ENCODE results near the gene CCDC92B. TPM values are rescaled to one million over a fixed set of nuclear protein-coding genes. Genes with fewer than 3 reads are reported as not detected.
A peak's percentile ranks its signal among the peaks of the same experiment; 100 is the strongest.
"Not testable (repeated sequence)": the region's sequence is repeated elsewhere in the genome, so short reads cannot be mapped to it uniquely, and the experiment has no call there.

The CCDC92B gene
- total RNA-seq, 1 donor from 2014 or later: 0.20 TPM

GRCh38 chr17:2786176-2786881 is 36.9 kb upstream of the CCDC92B start:
- Histone ChIP-seq H3K27ac (no peak overlapping the region), H3K27me3 (no peaks in the 10 kb centered on the region), H3K36me3 (no peaks in the 10 kb centered on the region), H3K4me1 (no peaks in the 10 kb centered on the region), H3K4me3 (no peak overlapping the region), H3K9me3 (no peaks in the 10 kb centered on the region)
- intact Hi-C loops (cut with DNase I): no loop called here
- DNase-seq: peak; percentile 92
- TF ChIP-seq, protein P1, sequence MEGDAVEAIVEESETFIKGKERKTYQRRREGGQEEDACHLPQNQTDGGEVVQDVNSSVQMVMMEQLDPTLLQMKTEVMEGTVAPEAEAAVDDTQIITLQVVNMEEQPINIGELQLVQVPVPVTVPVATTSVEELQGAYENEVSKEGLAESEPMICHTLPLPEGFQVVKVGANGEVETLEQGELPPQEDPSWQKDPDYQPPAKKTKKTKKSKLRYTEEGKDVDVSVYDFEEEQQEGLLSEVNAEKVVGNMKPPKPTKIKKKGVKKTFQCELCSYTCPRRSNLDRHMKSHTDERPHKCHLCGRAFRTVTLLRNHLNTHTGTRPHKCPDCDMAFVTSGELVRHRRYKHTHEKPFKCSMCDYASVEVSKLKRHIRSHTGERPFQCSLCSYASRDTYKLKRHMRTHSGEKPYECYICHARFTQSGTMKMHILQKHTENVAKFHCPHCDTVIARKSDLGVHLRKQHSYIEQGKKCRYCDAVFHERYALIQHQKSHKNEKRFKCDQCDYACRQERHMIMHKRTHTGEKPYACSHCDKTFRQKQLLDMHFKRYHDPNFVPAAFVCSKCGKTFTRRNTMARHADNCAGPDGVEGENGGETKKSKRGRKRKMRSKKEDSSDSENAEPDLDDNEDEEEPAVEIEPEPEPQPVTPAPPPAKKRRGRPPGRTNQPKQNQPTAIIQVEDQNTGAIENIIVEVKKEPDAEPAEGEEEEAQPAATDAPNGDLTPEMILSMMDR (IDR thresholded peaks at IDR 0.05): peak; percentile 66
- peak; percentile 97 for ATAC-seq

DNA sequence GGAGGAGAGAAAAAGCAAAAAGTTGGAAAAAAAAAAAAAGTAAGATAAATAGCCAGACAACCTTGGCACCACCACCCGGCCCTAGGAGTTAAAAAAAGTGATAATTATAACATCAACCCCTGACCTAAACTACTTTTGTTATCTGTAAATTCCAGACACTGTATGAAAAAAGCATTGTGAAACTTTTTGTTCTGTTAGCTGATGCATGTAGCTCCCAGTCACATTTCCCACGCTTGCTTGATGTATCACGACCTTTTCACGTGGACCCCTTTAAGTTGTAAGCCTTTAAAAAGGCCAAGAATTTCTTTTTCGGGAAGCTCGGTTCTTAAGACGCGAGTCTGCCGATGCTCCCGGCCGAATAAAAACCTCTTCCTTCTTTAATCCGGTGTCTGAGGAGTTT is 35.9 kb upstream of the CCDC92B start:
- intact Hi-C loops (cut with DNase I); H3K27me3 ChIP-seq; ATAC-seq; H3K9me3 ChIP-seq; H3K4me3 ChIP-seq; H3K4me1 ChIP-seq; H3K27ac ChIP-seq; DNase-seq; H3K36me3 ChIP-seq: not testable (repeated sequence)

GRCh38 chr17:2784864-2785263 is 35.4 kb upstream of the CCDC92B start:
- TF ChIP-seq, protein P1 (IDR thresholded peaks at IDR 0.05): no peak
- DNase-seq (no peak), ATAC-seq (no peak)
- no peaks in the 10 kb centered on the region for H3K27me3 ChIP-seq
- H3K4me1 ChIP-seq: no peaks in the 10 kb centered on the region
- intact Hi-C loops (cut with DNase I): no loop called here
- no peak overlapping the region for H3K27ac ChIP-seq
- H3K4me3 ChIP-seq: no peak overlapping the region
- no peaks in the 10 kb centered on the region for H3K36me3 ChIP-seq
- H3K9me3 ChIP-seq: no peaks in the 10 kb centered on the region

GRCh38 chr17:2783310-2784030 is 34.0 kb upstream of the CCDC92B start:
- no peak for DNase-seq

GRCh38 chr17:2782055-2782454 is 32.6 kb upstream of the CCDC92B start:
- H3K27ac ChIP-seq: no peak overlapping the region
- no peaks in the 10 kb centered on the region for H3K36me3 ChIP-seq
- ATAC-seq (peak; percentile 54), DNase-seq (peak; percentile 73)
- no peak overlapping the region for H3K4me3 ChIP-seq
- H3K27me3 ChIP-seq: peaks cover 15% of the 10 kb centered on the region
- intact Hi-C loops (cut with DNase I): no loop called here
- no peaks in the 10 kb centered on the region for H3K9me3 ChIP-seq
- H3K4me1 ChIP-seq: no peaks in the 10 kb centered on the region
- TF ChIP-seq, protein P1 (IDR thresholded peaks at IDR 0.05): no peak

More at GRCh38 chr17:2783310-2784030, 34.0 kb upstream of the CCDC92B start:
- Histone ChIP-seq H3K27ac (no peak overlapping the region), H3K4me3 (no peak overlapping the region), H3K9me3 (no peaks in the 10 kb centered on the region), H3K27me3 (peaks cover 5% of the 10 kb centered on the region), H3K36me3 (no peaks in the 10 kb centered on the region), H3K4me1 (no peaks in the 10 kb centered on the region)
- intact Hi-C loops (cut with DNase I): no loop called here
- no peak for ATAC-seq
- TF ChIP-seq, protein P1 (IDR thresholded peaks at IDR 0.05): no peak

DNA sequence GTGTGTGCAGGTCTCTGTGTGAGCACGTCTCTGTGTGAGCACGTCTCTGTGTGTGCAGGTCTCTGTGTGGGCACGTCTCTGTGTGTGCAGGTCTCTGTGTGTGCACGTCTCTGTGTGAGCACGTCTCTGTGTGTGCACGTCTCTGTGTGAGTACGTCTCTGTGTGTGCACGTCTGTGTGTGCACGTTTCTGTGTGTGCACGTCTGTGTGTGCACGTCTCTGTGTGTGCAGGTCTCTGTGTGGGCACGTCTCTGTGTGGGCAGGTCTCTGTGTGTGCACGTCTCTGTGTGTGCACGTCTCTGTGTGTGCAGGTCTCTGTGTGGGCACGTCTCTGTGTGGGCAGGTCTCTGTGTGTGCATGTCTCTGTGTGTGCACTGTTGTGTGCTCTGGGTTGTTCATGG is 32.1 kb upstream of the CCDC92B start:
- DNase-seq; H3K9me3 ChIP-seq; intact Hi-C loops (cut with DNase I); H3K4me1 ChIP-seq; ATAC-seq; H3K27ac ChIP-seq; H3K4me3 ChIP-seq; H3K36me3 ChIP-seq: not testable (repeated sequence)
- H3K27me3 ChIP-seq: peaks cover 19% of the 10 kb centered on the region
